CD4-positive, alpha-beta T cell (primary cell): ENCODE results near the gene TLCD2. TPM values are rescaled to one million over a fixed set of nuclear protein-coding genes. Genes with fewer than 3 reads are reported as not detected.
"Not testable (repeated sequence)": the region's sequence is repeated elsewhere in the genome, so short reads cannot be mapped to it uniquely, and the experiment has no call there.

Experiments used
- ATAC-seq: fragments of 200-7000 bp; cut with Tn5 transposase; one replicate; pipeline ENCODE4 v1.10.0; 2022; ENCODE audit warnings: mild to moderate bottlenecking; ENCODE audit not compliant: poor library complexity
- CTCF ChIA-PET: fragments of 350-600 bp; sonication (Branson Sonifier 250); formaldehyde crosslinking; loops from one replicate; lab custom pipeline; 2021; ENCODE audit warnings: antibody characterized with exemption, inconsistent platforms; lab: Charles Lee
- POLR2A ChIA-PET: fragments of 350-600 bp; sonication (Branson Sonifier 250); formaldehyde crosslinking; loops from one replicate; lab custom pipeline; 2021; ENCODE audit warnings: antibody characterized with exemption, inconsistent platforms; lab: Charles Lee
- DNase-seq, 14 experiments: peaks; one replicate each; pipeline ENCODE4 v3.0.0-alpha.2; 2013 to 2020; ENCODE audit warnings: mixed read lengths in 2 of 14
- H3K27ac ChIP-seq, 2 donors: one replicate each; pipeline versions ENCODE4 v1.5.1 to v1.7.0; 2013; ENCODE audit warnings: low read length in 2 of 2, low read depth in 1 of 2, mild to moderate bottlenecking in 1 of 2
- H3K27me3 ChIP-seq, 2 experiments: 1 replicate in 1 of 2; 2 replicates in 1 of 2; pipeline versions ENCODE4 v1.6.1 to v1.7.0; 2013; ENCODE audit warnings: low read length in 2 of 2, control low read depth in 1 of 2, mild to moderate bottlenecking in 1 of 2, moderate library complexity in 1 of 2; ENCODE audit not compliant: insufficient read depth in 2 of 2, control insufficient read depth in 1 of 2
- H3K36me3 ChIP-seq: one replicate; pipeline ENCODE4 v1.6.1; 2013; ENCODE audit warnings: low read length, control low read depth; ENCODE audit not compliant: insufficient read depth
- H3K4me1 ChIP-seq: one replicate; pipeline ENCODE4 v1.6.1; 2013; ENCODE audit warnings: low read length, control low read depth; ENCODE audit not compliant: insufficient read depth
- H3K4me3 ChIP-seq: one replicate; pipeline ENCODE4 v1.5.1; 2013; ENCODE audit warnings: mild to moderate bottlenecking, low read length, moderate library complexity
- H3K9me3 ChIP-seq, 2 experiments: 1 replicate in 1 of 2; 2 replicates in 1 of 2; pipeline versions ENCODE4 v1.6.1 to v1.7.0; 2013; ENCODE audit warnings: low read length in 2 of 2, mild to moderate bottlenecking in 2 of 2, control low read depth in 1 of 2, moderate library complexity in 1 of 2; ENCODE audit not compliant: control insufficient read depth in 1 of 2, insufficient read depth in 1 of 2
- H3K27ac Mint-ChIP-seq: one replicate; pipeline ENCODE4 v1.8.0; 2020; ENCODE audit warnings: mixed read lengths
- H3K27me3 Mint-ChIP-seq: one replicate; pipeline ENCODE4 v1.8.0; 2021; ENCODE audit warnings: mixed read lengths
- H3K36me3 Mint-ChIP-seq: one replicate; pipeline ENCODE4 v1.8.0; 2021; ENCODE audit warnings: low read depth, mixed read lengths
- H3K4me1 Mint-ChIP-seq: one replicate; pipeline ENCODE4 v1.8.0; 2021; ENCODE audit warnings: low read depth, mixed read lengths
- H3K4me3 Mint-ChIP-seq: one replicate; pipeline ENCODE4 v1.8.0; 2020; ENCODE audit warnings: mild to moderate bottlenecking, mixed read lengths
- H3K9me3 Mint-ChIP-seq: one replicate; pipeline ENCODE4 v1.8.0; 2020; ENCODE audit warnings: mixed read lengths
- CTCF ChIP-seq: fragments of 200-600 bp; IDR thresholded peaks from one replicate; pipeline ENCODE4 v1.8.0; 2022; ENCODE audit warnings: antibody characterized with exemption, mild to moderate bottlenecking
- intact Hi-C, 2 experiments: fragments of 100-400 bp; cut with DNase I in 1 of 2; cut with micrococcal nuclease in 1 of 2; formaldehyde crosslinking; loops; one replicate each; pipeline versions ENCODE4 v1.15.1 to v1.9.0; 2023 to 2025; cut with DNase I, micrococcal nuclease
- total RNA-seq, 174 experiments: library from RNA in 2 of 174; stranded (reverse) in 2 of 174; gene quantifications; one replicate each; pipeline ENCODE4 v1.2.3 and lab custom pipeline; 2021 to 2026

The TLCD2 gene
- total RNA-seq, 2 experiments from 2014 or later, result 0.19 to 0.34 TPM

GRCh38 chr17:1743088-1743439 lies 32.9 kb upstream of the TLCD2 start:
- CTCF ChIA-PET, result interaction anchor here (1.3 kb wide), 1 partner anchor 16 kb away, joined by 3 read pairs; no protein-coding TSS in a partner anchor
- no peaks in the 10 kb centered on the region for H3K9me3 Mint-ChIP-seq

GRCh38 chr17:1742371-1743087 lies 32.4 kb upstream of the TLCD2 start, which contains the start of gene SERPINF2:
Gene SERPINF2 (plus strand): TSS chr17:1742871. CDS start chr17:1744996, 2,125 bp downstream.
- Mint-ChIP-seq H3K4me3 (no peak within 1 kb of the TSS), H3K27ac (no peak within 1 kb of the TSS), H3K36me3 (peaks cover 2% of the 10 kb centered on the region), H3K27me3 (no peaks in the 10 kb centered on the region), H3K9me3 (no peaks in the 10 kb centered on the region), H3K4me1 (no peaks in the 10 kb centered on the region)
- no peaks in the 10 kb centered on the region for H3K27me3 ChIP-seq
- peaks cover 3% of the 10 kb centered on the region for H3K4me1 ChIP-seq
- no peaks in the 10 kb centered on the region for H3K9me3 ChIP-seq
- TF ChIP-seq CTCF, result no peak
- POLR2A ChIA-PET, result no interaction called here
- no peak within 1 kb of the TSS for H3K4me3 ChIP-seq
- H3K27ac ChIP-seq, result no peak within 1 kb of the TSS
- H3K36me3 ChIP-seq, result peaks cover 4% of the 10 kb centered on the region
- no peak for DNase-seq
- CTCF ChIA-PET, result interaction anchor here (1.3 kb wide), 1 partner anchor 16 kb away, joined by 3 read pairs; no protein-coding TSS in a partner anchor
- intact Hi-C loops, result no loop called here
- ATAC-seq, result no peak

More at GRCh38 chr17:1743088-1743439, 32.9 kb upstream of the TLCD2 start:
- Mint-ChIP-seq H3K36me3 (no peaks in the 10 kb centered on the region), H3K4me3 (no peak overlapping the region), H3K27ac (no peak overlapping the region), H3K27me3 (no peaks in the 10 kb centered on the region), H3K4me1 (no peaks in the 10 kb centered on the region)
- ATAC-seq, result no peak
- peaks cover under 1% of the 10 kb centered on the region for H3K4me1 ChIP-seq
- no peak overlapping the region for H3K27ac ChIP-seq
- H3K4me3 ChIP-seq, result no peak overlapping the region
- TF ChIP-seq CTCF, result no peak
- POLR2A ChIA-PET, result no interaction called here
- intact Hi-C loops, result no loop called here
- no peaks in the 10 kb centered on the region for H3K36me3 ChIP-seq
- no peak for DNase-seq
- no peaks in the 10 kb centered on the region for H3K9me3 ChIP-seq
- H3K27me3 ChIP-seq, result no peaks in the 10 kb centered on the region

GRCh38 chr17:1741899-1742298 lies 31.7 kb upstream of the TLCD2 start:
- intact Hi-C loops, H3K4me1 Mint-ChIP-seq, H3K27ac Mint-ChIP-seq, H3K36me3 Mint-ChIP-seq, H3K4me3 Mint-ChIP-seq, H3K27me3 Mint-ChIP-seq, H3K27me3 ChIP-seq, POLR2A ChIA-PET, ATAC-seq, H3K9me3 ChIP-seq, H3K9me3 Mint-ChIP-seq, H3K4me3 ChIP-seq, DNase-seq, H3K4me1 ChIP-seq, H3K27ac ChIP-seq: not testable (repeated sequence)
- CTCF ChIA-PET, result interaction anchor here (1.3 kb wide), 1 partner anchor 15 kb away, joined by 3 read pairs; no protein-coding TSS in a partner anchor
- H3K36me3 ChIP-seq, result peaks cover 11% of the 10 kb centered on the region
